Activated CD8-positive, alpha-beta memory T cell treated with anti-CD3 and anti-CD28 coated beads, Interleukin-2, amount 50 U/mL, for 24 hours (primary cell): ENCODE data around the gene ARPC4.
"Not testable (repeated sequence)": the region's sequence is repeated elsewhere in the genome, so short reads cannot be mapped to it uniquely, and the experiment has no call there.

Experiments used
- DNase-seq: peaks from one replicate; pipeline ENCODE4 v3.0.0-alpha.2; 2020; ENCODE audit errors: extremely low read depth

Gene ARPC4

GRCh38 chr3:9770276-9770812, 22.5 kb upstream of the ARPC4 start:
- no peak for DNase-seq

- not testable (repeated sequence) for DNase-seq
These were observed 21.9 kb upstream of the ARPC4 start for GRCh38 chr3:9771007-9771406.

- DNase-seq: no peak
These were observed 15.8 kb upstream of the ARPC4 start for GRCh38 chr3:9776896-9777693.

GRCh38 chr3:9777694-9778021, 15.2 kb upstream of the ARPC4 start:
- no peak for DNase-seq

- no peak for DNase-seq
These were observed 14.5 kb upstream of the ARPC4 start for GRCh38 chr3:9778143-9779074.

- no peak for DNase-seq
These were observed 13.7 kb upstream of the ARPC4 start for GRCh38 chr3:9779075-9779593.

GRCh38 chr3:9779721-9780457, 13.0 kb upstream of the ARPC4 start:
- no peak for DNase-seq

GRCh38 chr3:9780458-9780812, 12.4 kb upstream of the ARPC4 start:
- no peak for DNase-seq

- DNase-seq: no peak
These were observed 12.0 kb upstream of the ARPC4 start for GRCh38 chr3:9780910-9781309.

- no peak for DNase-seq
These were observed 11.3 kb upstream of the ARPC4 start for GRCh38 chr3:9781551-9781950.

GRCh38 chr3:9781978-9782603, 10.8 kb upstream of the ARPC4 start:
- no peak for DNase-seq

GRCh38 chr3:9782770-9783169, 10.1 kb upstream of the ARPC4 start:
- DNase-seq: no peak

GRCh38 chr3:9783954-9784353, 8.9 kb upstream of the ARPC4 start:
- no peak for DNase-seq

- no peak for DNase-seq
These were observed 7.9 kb upstream of the ARPC4 start for GRCh38 chr3:9784965-9785364.

- DNase-seq: no peak
These were observed 7.3 kb upstream of the ARPC4 start for GRCh38 chr3:9785602-9786001.

- no peak for DNase-seq
These were observed 6.6 kb upstream of the ARPC4 start for GRCh38 chr3:9786209-9786739.

- no peak for DNase-seq
These were observed 5.8 kb upstream of the ARPC4 start for GRCh38 chr3:9786825-9787669.

- no peak for DNase-seq
These were observed 5.2 kb upstream of the ARPC4 start for GRCh38 chr3:9787714-9788113.

GRCh38 chr3:9791127-9791526, 1.8 kb upstream of the ARPC4 start:
- no peak for DNase-seq

- DNase-seq: no peak
These were observed 985 bp upstream of the ARPC4 start for GRCh38 chr3:9791790-9792404.
